GM12878 (cell line): ENCODE data around the gene SRP68. TPM values are rescaled to one million over a fixed set of nuclear protein-coding genes. Genes with fewer than 3 reads are reported as not detected.

Experiments used
- ATAC-seq: fragments of 200-7000 bp; cut with Tn5 transposase; 3 replicates; pipeline ENCODE4 v1.9.1; 2020; ENCODE audit warnings: mild to moderate bottlenecking, moderate library complexity
- BruUV-seq: library from RNA; stranded (reverse); fragments of 400-500 nt; replicated peaks from 2 replicates; lab custom pipeline; 2021; lab: Mats Ljungman, UMichigan
- CTCF ChIA-PET: fragments of 300-600 bp; sonication (Branson Sonifier 250); formaldehyde crosslinking; extraction: SDS; loops from one replicate; lab custom pipeline; 2021; ENCODE audit warnings: inconsistent platforms; lab: Yijun Ruan, JAX
- POLR2A ChIA-PET: fragments of 350-600 bp; formaldehyde crosslinking; extraction: SDS; loops from one replicate; lab custom pipeline; 2021; ENCODE audit warnings: inconsistent platforms; lab: Charles Lee
- RAD21 ChIA-PET: fragments of 300-600 bp; sonication (Branson Sonifier 250); formaldehyde crosslinking; loops from one replicate; lab custom pipeline; 2023; ENCODE audit warnings: antibody characterized with exemption; ENCODE audit not compliant: unreplicated experiment; lab: Charles Lee
- SMC1A ChIA-PET: fragments of 300-600 bp; sonication (Branson Sonifier 250); formaldehyde crosslinking; loops from one replicate; lab custom pipeline; 2023; ENCODE audit not compliant: unreplicated experiment, uncharacterized antibody; lab: Charles Lee
- DNase-seq: peaks from one replicate; pipeline ENCODE4 v3.0.0-alpha.2; 2011; ENCODE audit warnings: low read depth, low spot score
- FAIRE-seq: peaks from 3 replicates; lab custom pipeline; 2011; peaks lifted over from hg19 to GRCh38; lab: Jason Lieb, UNC
- H2AFZ ChIP-seq: 2 replicates; pipeline ENCODE4 v1.6.0; 2011; ENCODE audit warnings: low read depth, low read length, control low read depth; ENCODE audit not compliant: control insufficient read depth
- H3K27ac ChIP-seq: 2 replicates; pipeline ENCODE4 v1.5.1; 2011; ENCODE audit warnings: control low read depth; ENCODE audit not compliant: control insufficient read depth, insufficient read depth
- H3K27me3 ChIP-seq, 2 experiments: replicated peaks in 1 of 2; 2 replicates each; pipeline versions ENCODE4 v1.6.0 to v1.6.1; 2011; ENCODE audit warnings: low read length in 1 of 2; ENCODE audit not compliant: control insufficient read depth in 2 of 2, insufficient read depth in 2 of 2
- H3K36me3 ChIP-seq, 2 experiments: 2 replicates each; pipeline ENCODE4 v1.5.1; 2011; ENCODE audit warnings: low read length in 1 of 2; ENCODE audit not compliant: control insufficient read depth in 2 of 2, insufficient read depth in 2 of 2
- H3K4me1 ChIP-seq: 2 replicates; pipeline ENCODE4 v1.6.1; 2011; ENCODE audit warnings: mild to moderate bottlenecking, low read length, moderate library complexity, mixed read lengths; ENCODE audit not compliant: control insufficient read depth, insufficient read depth
- H3K4me2 ChIP-seq: 2 replicates; pipeline ENCODE4 v1.6.0; 2011; ENCODE audit warnings: control low read depth; ENCODE audit not compliant: control insufficient read depth, insufficient read depth
- H3K4me3 ChIP-seq: fragments of 200-600 bp; sonication (generic); 2 replicates; pipeline ENCODE4 v1.5.1; 2016
- H3K79me2 ChIP-seq: 2 replicates; pipeline ENCODE4 v1.6.0; 2011; ENCODE audit warnings: low read length; ENCODE audit not compliant: control insufficient read depth, insufficient read depth
- H3K9ac ChIP-seq: 2 replicates; pipeline ENCODE4 v1.8.0; 2011; ENCODE audit warnings: low read length, control low read depth, mixed read lengths; ENCODE audit not compliant: control insufficient read depth, insufficient read depth
- H3K9me3 ChIP-seq: replicated peaks from 3 replicates; pipeline ENCODE4 v1.5.1; 2011; ENCODE audit warnings: mild to moderate bottlenecking, low read length; ENCODE audit not compliant: control insufficient read depth, insufficient read depth
- H4K20me1 ChIP-seq: 2 replicates; pipeline ENCODE4 v1.6.0; 2011; ENCODE audit not compliant: control insufficient read depth, insufficient read depth
- ATF2 ChIP-seq: IDR thresholded peaks from 2 replicates; pipeline ENCODE4 v1.6.1; 2012; ENCODE audit warnings: low read length, inconsistent platforms
- ESRRA ChIP-seq: IDR thresholded peaks from 2 replicates; pipeline ENCODE4 v1.6.1; 2012; ENCODE audit warnings: mild to moderate bottlenecking, low read length, improper control_type of control experiment
- IRF5 ChIP-seq: fragments of 450-650 bp; IDR thresholded peaks from 2 replicates; pipeline ENCODE4 v1.6.1; 2017; ENCODE audit warnings: borderline replicate concordance
- NR2F1 ChIP-seq: fragments of 450-650 bp; conservative IDR thresholded peaks from 2 replicates; pipeline ENCODE4 v1.6.1; 2017; ENCODE audit warnings: mild to moderate bottlenecking
- POLR2A ChIP-seq: IDR thresholded peaks from 2 replicates; pipeline ENCODE4 v1.6.1; 2011; ENCODE audit warnings: low read depth, mild to moderate bottlenecking, low read length
- POLR2AphosphoS2 ChIP-seq: IDR thresholded peaks from 2 replicates; pipeline ENCODE4 v1.6.1; 2011; ENCODE audit warnings: low read depth, mild to moderate bottlenecking, low read length, improper control_type of control experiment, moderate library complexity
- RAD21 ChIP-seq: IDR thresholded peaks from 2 replicates; pipeline ENCODE4 v1.6.1; 2011; ENCODE audit warnings: mild to moderate bottlenecking, low read depth, low read length, moderate library complexity; ENCODE audit not compliant: insufficient read depth
- SIN3A ChIP-seq: IDR thresholded peaks from 2 replicates; pipeline ENCODE4 v1.6.1; 2012; ENCODE audit warnings: low read depth, low read length, improper control_type of control experiment
- ZBTB11 ChIP-seq: fragments of 450-650 bp; formaldehyde crosslinking; IDR thresholded peaks from 2 replicates; pipeline ENCODE4 v1.5.0; 2022; ENCODE audit warnings: mild to moderate bottlenecking, missing genetic modification characterization
- WGBS: methylation state at CpG from one replicate; pipeline ENCODE4 v1.1.6; 2016; ENCODE audit warnings: low lambda C conversion rate; ENCODE audit not compliant: insufficient replicate concordance, insufficient coverage; ENCODE audit errors: missing lambda C conversion rate; 5-methylcytosine and 5-hydroxymethylcytosine counted together
- in situ Hi-C: fragments of 300-500 bp; cut with MboI; formaldehyde crosslinking; loops from 9 replicates; pipeline ENCODE4 v1.14.3; 2018; ENCODE audit warnings: mixed read lengths
- intact Hi-C: fragments of 100-400 bp; cut with micrococcal nuclease; formaldehyde crosslinking; loops from one replicate; pipeline ENCODE4 v1.14.2; 2022; ENCODE audit not compliant: unreplicated experiment
- polyA plus RNA-seq, 11 experiments: library from polyadenylated mRNA; depleted of rRNA in 4 of 11; unstranded in 6 of 11; stranded (reverse) in 5 of 11; fragments of >200 nt; fragmentation: Nextera tagmentation in 4 of 11; fragmentation: Illumina TruSeq in 1 of 11; extraction: Ambion mirVana in 4 of 11; extraction: Trizol in 1 of 11; gene quantifications; 1 replicate in 1 of 11; 2 replicates in 10 of 11; pipeline versions ENCODE4 v1.2.1 to v1.2.3, GENCODE V29; 2011 to 2016; ENCODE audit warnings: inconsistent platforms in 2 of 11, missing spikeins in 2 of 11, low read depth in 1 of 11
- total RNA-seq, 4 experiments: library from RNA; depleted of rRNA in 3 of 4; stranded (reverse); fragments of >200 nt in 3 of 4; fragmentation: Illumina TruSeq in 1 of 4; extraction: Trizol in 1 of 4; gene quantifications; 2 replicates each; pipeline versions ENCODE4 v1.2.1 to v1.2.3, GENCODE V29; 2013 to 2021

SRP68 gene
- total and polyA plus RNA-seq, 10 of the 15 experiments (the other 5 are each of a cell fraction or from before 2014, with no cell fraction given): 24.7 to 89.7 (median 62.7) TPM

- Histone ChIP-seq H4K20me1 (no peaks in the 10 kb centered on the region), H3K27ac (no peak overlapping the region), H3K79me2 (no peaks in the 10 kb centered on the region), H3K27me3 (peaks cover 7 to 21% of the 10 kb centered on the region in 2 experiments; a peak in 3 of 4 replicates), H3K4me1 (no peaks in the 10 kb centered on the region), H3K9me3 (no peaks in the 10 kb centered on the region), H3K4me3 (no peak overlapping the region), H3K4me2 (no peak overlapping the region), H2AFZ (no peak overlapping the region), H3K36me3 (peaks cover 5 to 7% of the 10 kb centered on the region in 2 experiments; a peak in 3 of 4 replicates), H3K9ac (no peak overlapping the region)
- SMC1A ChIA-PET: no interaction called here
- 9% methylated on average over 21 of the region's 23 CpGs for WGBS
- DNase-seq: no peak
- CTCF ChIA-PET: interaction anchor here (0.6 to 1.1 kb wide), 2 partner anchors 40 to 66 kb away, joined by 3 read pairs; no protein-coding TSS in a partner anchor
- peak; percentile 39 for ATAC-seq
- TF ChIP-seq ATF2 (no peak), POLR2AphosphoS2 (peak; percentile 42; the same call in 1 of the 2 replicates), POLR2A (peak; percentile 66)
- in situ Hi-C loops (no loop called here), intact Hi-C loops (no loop called here)
- no TSS peak for BruUV-seq
- POLR2A ChIA-PET: interaction anchor here (0.6 to 1.4 kb wide), 2 partner anchors 17 to 278 kb away, joined by 4 to 5 read pairs; no protein-coding TSS in a partner anchor
- FAIRE-seq: no peak
- RAD21 ChIA-PET: no interaction called here
Observed at GRCh38 chr17:76079956-76080767, 7.8 kb upstream of the SRP68 start.

- DNase-seq (no peak), FAIRE-seq (no peak), ATAC-seq (no peak)
- Histone ChIP-seq H3K4me3 (no peak overlapping the region), H3K9me3 (no peaks in the 10 kb centered on the region), H4K20me1 (no peaks in the 10 kb centered on the region), H3K4me1 (no peaks in the 10 kb centered on the region), H3K27ac (no peak overlapping the region), H3K36me3 (peaks cover 1 to 3% of the 10 kb centered on the region in 2 experiments; a peak in 1 of 4 replicates), H2AFZ (no peak overlapping the region), H3K9ac (no peak overlapping the region), H3K79me2 (no peaks in the 10 kb centered on the region), H3K4me2 (no peak overlapping the region), H3K27me3 (peaks cover 7 to 26% of the 10 kb centered on the region in 2 experiments; a peak in 3 of 4 replicates)
- CTCF ChIA-PET: interaction anchor here (0.6 to 1.1 kb wide), 2 partner anchors 41 to 66 kb away, joined by 3 read pairs; no protein-coding TSS in a partner anchor
- intact Hi-C loops (no loop called here), in situ Hi-C loops (no loop called here)
- 22% methylated on average over 9 of the region's 9 CpGs for WGBS
- SMC1A ChIA-PET: no interaction called here
- POLR2A ChIA-PET: interaction anchor here (0.6 kb wide), 1 partner anchor 279 kb away, joined by 5 read pairs; no protein-coding TSS in a partner anchor
- RAD21 ChIA-PET: no interaction called here
- BruUV-seq: no TSS peak
- no peak for TF ChIP-seq IRF5
- no peak for TF ChIP-seq ESRRA
- no peak for TF ChIP-seq SIN3A
- TF ChIP-seq RAD21: no peak
- TF ChIP-seq NR2F1: no peak
- no peak for TF ChIP-seq ZBTB11 (CRISPR knock-in tag)
Observed at GRCh38 chr17:76079535-76079955, 7.2 kb upstream of the SRP68 start.
